HG03066 (cell line): ENCODE data around the gene CMTM2.
"Not testable (repeated sequence)": the region's sequence is repeated elsewhere in the genome, so short reads cannot be mapped to it uniquely, and the experiment has no call there.

Experiments
- ATAC-seq: cut with Tn5 transposase; IDR thresholded peaks from one replicate; pipeline ENCODE4 v1.9.1; 2021; ENCODE audit warnings: low read depth; ENCODE audit not compliant: unreplicated experiment

Gene CMTM2

DNA sequence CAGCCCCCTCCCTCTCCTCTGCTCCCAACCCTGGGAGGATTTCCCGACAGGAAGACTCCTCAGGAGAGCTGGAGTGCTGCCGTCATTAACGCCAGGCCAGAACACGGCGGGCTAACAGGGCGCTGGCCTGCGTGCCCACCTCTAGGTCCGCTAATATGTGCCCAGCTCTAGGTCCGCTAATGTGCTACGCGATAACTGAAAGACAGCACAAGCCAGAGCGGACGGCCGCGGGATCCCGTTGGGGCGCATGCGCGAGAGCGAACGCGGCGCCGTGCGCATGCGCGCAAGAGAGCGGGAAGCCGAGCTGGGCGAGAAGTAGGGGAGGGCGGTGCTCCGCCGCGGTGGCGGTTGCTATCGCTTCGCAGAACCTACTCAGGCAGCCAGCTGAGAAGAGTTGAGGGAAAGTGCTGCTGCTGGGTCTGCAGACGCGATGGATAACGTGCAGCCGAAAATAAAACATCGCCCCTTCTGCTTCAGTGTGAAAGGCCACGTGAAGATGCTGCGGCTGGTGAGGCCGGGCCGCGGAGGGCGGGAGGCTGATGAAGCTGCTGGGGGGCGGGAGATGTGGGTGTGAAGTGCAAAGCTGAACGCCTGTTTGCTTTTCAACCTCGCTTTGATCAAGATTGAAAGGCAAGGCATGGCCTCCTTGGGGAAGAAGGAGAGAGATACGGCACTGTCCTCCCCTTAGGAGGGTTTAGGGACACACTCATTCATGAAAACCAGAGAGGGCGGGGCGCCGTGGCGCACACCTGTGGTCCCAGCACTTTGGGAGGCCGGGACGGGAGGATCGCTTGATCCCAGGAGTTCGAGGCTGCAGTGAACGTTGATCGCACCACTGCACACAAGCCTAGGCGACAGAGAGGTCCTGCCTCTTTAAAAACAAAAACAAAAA, 26.7 kb upstream of the CMTM2 start, which contains the start of gene CKLF:
Gene CKLF, plus strand, starts transcription at position 291 of the 892 bp plus-strand sequence. Its CDS starts 140 bp downstream, at position 431.
- ATAC-seq: peak; percentile 59

- no peak for ATAC-seq
These were observed 26.0 kb upstream of the CMTM2 start for GRCh38 chr16:66553223-66553622.

DNA sequence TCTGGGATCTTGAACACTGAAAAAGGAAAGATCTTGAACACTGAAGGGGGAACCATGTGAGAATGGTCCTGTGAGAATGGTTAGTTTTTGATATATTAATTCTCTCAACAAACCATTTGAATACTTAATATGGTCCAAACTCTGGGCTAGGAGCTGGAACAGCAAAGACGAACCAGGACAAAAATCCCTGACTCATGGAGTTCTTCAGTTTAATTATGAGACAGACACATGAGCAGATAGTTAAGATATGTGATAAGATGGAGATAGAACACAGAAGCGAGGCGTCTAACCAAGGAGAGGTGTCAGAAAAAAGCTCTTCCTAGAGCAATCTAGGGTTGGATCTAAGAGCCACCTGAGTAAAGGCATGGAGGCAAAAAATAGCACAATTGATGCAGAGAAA, 25.2 kb upstream of the CMTM2 start:
- ATAC-seq: no peak

- ATAC-seq: no peak
These were observed 24.8 kb upstream of the CMTM2 start for GRCh38 chr16:66554495-66554894.

GRCh38 chr16:66560107-66560506, 19.2 kb upstream of the CMTM2 start:
- ATAC-seq: no peak

DNA sequence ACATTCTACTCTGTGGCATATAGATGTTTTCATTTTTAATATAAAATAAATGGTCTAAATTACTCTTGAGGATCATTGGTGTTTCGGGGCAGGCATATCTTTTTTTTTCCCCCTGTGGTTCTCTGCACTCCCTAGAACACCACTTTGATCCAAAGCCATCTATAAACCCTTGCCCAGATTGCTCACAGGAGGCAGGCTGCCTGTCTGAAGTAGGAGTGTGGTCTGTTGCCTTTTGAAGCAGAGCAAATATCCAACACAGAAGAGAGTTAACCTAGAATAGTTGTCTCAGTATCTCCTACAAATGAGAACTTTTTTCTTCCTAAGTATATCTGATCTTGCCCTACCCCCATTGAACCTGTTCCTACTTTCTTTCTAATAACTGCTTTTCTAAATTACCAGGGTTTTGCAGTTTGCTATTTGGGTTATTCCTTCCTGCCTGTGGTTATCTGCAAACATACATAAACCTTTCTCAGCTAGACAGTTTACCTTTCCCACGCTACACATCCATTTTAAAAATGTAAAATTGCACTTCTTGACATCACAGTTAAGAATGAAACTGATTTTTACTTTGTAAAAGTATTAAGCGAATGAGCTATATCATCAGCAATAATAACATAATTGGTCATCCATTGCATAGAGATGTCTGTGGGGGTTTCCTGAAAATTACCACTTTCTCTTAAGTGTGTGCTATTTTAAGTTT, 17.7 kb upstream of the CMTM2 start:
- ATAC-seq: no peak

DNA sequence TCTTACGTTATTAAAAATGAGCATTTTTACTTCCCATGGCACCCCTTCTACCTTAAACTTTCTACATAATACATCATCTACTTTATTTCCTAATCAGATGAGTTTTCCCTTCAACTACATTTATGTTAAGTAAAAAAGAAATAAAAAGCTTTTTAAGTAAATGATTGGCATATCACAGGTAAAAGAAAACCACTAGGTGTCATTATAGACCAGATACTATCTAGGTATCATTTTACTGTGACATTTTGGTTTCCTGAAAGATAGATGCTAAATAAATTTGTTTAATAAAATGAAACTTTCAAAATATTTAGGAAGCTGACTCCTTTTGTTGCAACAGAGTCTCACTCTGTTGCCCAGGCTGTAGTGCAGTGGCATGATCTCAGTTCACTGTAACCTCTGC, 16.9 kb upstream of the CMTM2 start:
- no peak for ATAC-seq

DNA sequence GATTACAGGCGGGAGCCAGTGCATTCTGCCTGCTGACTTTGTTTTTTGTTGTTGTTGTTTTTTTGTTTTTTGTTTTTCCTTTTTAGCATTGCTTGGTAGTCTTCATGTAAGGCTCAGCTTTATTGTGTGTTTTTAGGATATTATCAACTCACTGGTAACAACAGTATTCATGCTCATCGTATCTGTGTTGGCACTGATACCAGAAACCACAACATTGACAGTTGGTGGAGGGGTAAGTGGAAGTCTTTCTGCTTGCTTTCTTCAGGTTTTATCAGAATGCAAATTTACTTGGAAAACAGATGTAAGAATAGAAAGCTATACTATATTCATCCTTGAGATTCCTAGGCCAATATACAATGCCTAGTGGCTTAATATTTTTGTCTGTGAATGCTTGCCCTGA, 16.3 kb upstream of the CMTM2 start:
- no peak for ATAC-seq

DNA sequence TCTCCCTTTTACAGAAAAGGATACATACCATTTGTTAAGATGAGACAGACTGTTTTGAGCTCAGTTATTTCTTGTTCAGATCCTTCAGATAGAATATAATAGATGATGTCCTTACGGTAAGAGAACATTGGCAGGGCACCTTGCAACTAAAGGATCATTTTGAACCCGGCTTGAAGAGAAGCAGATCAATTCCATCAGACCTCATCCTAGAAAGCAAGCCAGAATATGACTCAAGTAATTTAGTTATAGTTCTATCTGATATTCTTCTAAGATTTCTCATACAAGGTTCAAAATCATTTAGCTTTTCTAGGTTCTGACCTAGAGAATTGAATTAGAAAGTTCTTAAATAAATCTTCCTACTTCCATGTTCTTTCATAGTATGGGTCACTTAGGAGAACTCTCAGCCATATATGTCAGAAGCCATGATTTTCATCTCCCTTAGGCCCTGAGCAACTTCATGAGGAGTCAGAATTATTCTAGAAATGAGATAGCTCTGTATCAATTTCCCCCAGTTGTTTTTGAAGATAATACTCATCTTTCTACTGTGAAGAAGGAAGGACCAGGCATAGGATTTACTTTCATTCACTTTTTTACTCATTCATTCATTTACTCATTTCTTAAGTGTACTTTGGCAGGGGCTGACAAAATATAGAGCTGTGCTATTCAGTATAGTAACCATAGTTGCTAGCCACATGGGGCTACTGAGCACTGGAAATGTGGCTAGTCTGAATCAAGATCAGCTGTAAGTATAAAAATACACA, 15.5 kb upstream of the CMTM2 start:
- no peak for ATAC-seq

DNA sequence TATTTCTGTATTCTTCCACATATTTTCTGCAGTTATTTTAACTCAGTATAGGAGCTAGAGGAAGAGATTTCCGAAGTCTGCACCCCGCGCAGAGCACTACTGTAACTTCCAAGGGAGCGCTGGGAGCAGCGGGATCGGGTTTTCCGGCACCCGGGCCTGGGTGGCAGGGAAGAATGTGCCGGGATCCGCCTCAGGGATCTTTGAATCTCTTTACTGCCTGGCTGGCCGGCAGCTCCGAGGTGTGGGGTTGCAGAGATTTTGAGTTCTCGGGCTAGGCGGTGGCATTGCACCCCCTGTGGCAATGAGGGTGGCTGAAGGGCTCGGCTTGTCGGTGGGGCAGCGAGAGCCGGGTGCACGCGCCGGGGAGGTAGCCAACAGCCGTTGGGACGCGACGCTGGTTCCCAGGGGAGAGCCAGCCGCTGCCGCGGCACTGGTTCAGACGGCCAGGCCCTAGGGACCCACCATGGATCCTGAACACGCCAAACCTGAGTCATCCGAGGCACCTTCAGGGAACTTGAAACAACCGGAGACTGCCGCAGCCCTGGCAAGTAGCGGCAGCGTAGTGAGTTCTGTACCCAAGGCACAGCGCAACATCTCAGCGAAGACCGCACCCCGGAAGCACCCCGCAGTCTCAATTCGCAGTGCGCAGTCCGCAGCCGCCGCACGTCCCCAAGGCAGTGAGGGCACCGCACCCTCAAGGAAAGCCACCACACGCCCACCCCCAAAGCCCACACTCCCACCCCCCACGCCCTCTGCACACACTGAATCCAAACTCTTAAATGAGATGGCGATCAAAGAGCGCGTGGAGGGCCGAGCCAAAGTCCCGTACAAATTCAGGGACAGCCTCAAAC, 13.0 kb upstream of the CMTM2 start, which contains the start of gene CMTM1:
Gene CMTM1, plus strand, starts transcription at position 389 of the 851 bp plus-strand sequence. Its CDS starts 75 bp downstream, at position 464.
- ATAC-seq: no peak

GRCh38 chr16:66567270-66567669, 12.0 kb upstream of the CMTM2 start:
- not testable (repeated sequence) for ATAC-seq

DNA sequence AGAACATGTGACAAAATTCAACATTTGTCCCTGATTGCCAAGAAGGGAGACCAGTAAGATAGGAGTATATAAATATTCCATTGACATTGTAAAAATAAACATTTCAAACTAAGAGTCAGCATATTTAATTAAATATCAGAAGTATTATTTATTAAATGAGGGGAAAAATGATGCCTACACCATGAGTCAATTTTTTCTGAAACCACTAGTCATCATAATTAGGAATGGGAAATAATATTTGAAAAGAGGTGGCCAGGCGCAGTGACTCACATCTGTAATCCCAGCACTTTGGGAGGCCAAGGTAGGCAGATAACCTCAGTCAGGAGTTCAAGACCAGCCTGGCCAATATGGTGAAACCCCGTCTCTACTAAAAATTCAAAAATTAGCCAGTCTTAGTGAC, 10.9 kb upstream of the CMTM2 start:
- ATAC-seq: no peak

- no peak for ATAC-seq
These were observed 10.1 kb upstream of the CMTM2 start for GRCh38 chr16:66569131-66569530.

DNA sequence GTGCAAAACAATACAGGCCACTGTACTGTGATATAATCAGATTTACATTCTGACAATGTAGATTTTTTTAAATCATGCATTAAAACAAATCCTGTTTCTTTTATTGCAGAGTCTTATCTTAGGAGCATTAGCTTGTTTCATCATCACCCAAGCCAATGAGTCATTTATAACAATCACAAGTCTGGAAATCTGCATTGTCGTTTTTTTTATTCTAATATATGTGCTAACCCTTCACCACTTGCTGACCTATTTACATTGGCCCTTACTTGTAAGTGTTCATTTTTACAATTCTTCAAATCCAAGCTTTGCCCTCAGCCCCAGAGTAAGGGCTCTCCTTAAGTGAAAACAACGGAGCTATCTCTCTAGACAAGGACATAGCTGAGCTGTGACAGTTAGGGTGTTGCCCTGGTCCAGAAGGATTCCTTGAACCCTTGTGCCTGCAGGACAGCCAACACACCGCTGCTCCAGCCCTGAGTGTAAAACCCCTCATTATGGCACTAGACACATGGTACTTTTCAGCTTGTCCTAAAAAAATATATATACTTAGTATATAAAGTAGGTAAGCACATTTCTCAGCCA, 9.3 kb upstream of the CMTM2 start:
- no peak for ATAC-seq

GRCh38 chr16:66572356-66572755, 6.9 kb upstream of the CMTM2 start:
- no peak for ATAC-seq

DNA sequence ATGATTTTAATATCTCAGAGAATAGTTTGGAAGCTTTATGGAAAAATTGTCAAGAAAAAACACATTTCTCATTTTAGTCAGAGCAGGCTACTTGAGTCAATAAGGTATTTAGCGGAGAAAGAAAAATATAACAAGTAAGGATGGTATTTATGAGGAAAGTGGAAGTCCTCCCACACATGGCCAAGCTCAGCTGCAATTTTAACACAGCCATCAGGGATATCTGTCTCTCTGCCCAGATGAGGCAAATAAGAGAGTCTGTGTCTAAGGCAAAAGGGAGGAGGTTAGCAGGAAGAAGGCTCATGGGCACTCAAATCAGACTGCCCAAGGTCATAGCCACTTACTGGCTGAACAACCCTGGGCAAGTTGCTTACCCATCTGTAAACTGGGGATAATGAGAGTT, 5.2 kb upstream of the CMTM2 start:
- no peak for ATAC-seq

DNA sequence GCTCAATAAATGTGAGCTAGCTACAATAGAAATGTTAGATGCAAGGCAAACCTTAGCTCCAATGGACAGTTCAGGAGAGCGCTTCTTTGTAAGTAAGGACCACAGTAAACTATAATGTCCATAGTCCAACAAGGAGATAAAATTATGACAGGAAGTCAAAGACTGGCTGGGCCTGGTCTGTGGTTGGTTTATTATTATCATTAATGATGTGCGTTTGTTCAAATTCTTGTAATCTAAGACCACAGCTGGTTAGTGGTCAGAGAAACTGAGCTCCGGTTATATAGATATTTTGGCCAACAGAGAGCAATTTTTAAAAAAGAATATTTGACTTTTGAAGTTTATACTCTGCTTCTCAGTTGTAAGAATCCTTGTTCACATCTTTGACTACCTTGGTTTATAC, 4.7 kb upstream of the CMTM2 start:
- ATAC-seq: no peak

- ATAC-seq: no peak
These were observed 4.2 kb upstream of the CMTM2 start for GRCh38 chr16:66575060-66575459.

DNA sequence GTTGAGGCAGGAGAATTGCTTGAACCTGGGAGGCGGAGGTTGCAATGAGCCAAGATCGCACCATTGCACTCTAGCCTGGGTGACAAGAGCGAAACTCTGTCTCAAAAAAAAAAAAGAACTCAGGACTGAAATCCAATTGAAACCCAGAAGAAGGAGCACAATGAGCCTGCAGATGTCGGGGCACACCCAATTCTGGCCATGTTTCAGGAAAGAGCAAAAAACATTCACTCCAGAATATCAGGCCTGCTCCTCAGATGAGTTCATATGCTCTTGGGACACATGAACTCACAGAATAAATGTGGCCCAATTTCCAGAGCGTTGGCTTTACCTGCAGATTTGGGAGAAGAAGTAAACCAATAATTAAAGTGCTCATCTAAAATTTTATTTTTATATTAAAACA, 3.0 kb upstream of the CMTM2 start:
- ATAC-seq: no peak
